ENCODE measurements around the gene CCDC88A.

DNA sequence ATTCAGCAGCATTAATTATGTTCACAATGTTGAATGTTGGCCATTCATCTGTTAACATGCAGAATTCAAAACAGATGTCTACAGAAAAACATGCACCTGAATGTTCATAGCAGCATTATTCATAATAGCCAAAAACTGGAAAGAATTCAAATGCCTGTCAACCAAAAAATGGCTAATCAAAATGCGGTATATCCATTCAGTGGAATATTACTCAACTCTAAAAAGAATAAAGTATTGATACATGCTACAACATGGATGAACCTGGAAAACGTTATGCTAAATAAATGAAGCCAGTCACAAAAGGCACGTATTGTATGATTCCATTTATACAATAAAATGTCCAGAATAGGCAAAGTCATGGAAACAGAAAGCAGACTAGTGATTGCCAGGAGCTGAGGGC is 68.0 kb downstream of the CCDC88A start:
- TF ChIP-seq CTCF (IDR thresholded peaks at IDR 0.05) (no peak), POLR2A (IDR thresholded peaks at IDR 0.05) (no peak)

Data from testis (tissue), 2 donors.